D721Med (cell line): ENCODE measurements around the gene XPA.

Experiments used
- DNase-seq: peaks from one replicate; pipeline ENCODE4 v3.0.0; 2011; ENCODE audit warnings: low spot score; ENCODE audit not compliant: insufficient read length
- FAIRE-seq: peaks from 2 replicates; lab custom pipeline; 2011; peaks lifted over from hg19 to GRCh38; lab: Jason Lieb, UNC
- CTCF ChIP-seq: IDR thresholded peaks from 2 replicates; pipeline ENCODE4 v1.5.1; 2012; ENCODE audit warnings: mild to moderate bottlenecking, control low read depth; ENCODE audit not compliant: insufficient read depth; ENCODE audit errors: missing control alignments

Gene XPA

DNA sequence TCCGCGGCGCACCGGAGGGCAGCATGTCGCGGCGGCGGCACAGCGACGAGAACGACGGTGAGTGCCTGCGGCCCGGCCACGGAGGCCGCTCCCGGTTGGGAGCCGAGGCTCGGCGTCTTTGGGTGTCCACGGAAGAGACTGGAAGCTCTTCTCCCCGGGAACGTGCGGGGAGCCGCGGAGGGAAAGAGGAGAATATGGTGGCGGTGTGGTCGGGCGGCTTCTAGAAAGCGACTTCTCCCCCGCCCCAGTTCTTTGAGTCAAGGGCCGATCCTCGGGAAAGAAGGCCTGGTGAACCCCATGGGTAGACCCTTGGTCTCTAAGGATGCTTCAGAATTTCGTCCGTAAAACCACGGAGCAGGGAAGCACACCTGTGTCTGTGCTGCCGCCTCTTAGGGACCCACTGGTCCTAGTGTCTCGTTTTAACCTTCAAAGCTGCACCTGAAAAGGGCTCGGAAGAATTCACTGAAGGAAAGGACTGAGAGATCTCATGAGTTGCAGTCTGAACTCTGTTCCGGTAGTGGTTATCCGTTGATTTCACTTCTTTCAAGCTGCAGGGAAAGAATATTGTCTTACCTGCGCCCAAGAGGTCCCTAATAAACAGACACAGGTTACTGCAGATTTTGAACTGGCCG, 63.2 kb downstream of the XPA start:
- FAIRE-seq (no peak), DNase-seq (no peak)
- no peak for TF ChIP-seq CTCF

DNA sequence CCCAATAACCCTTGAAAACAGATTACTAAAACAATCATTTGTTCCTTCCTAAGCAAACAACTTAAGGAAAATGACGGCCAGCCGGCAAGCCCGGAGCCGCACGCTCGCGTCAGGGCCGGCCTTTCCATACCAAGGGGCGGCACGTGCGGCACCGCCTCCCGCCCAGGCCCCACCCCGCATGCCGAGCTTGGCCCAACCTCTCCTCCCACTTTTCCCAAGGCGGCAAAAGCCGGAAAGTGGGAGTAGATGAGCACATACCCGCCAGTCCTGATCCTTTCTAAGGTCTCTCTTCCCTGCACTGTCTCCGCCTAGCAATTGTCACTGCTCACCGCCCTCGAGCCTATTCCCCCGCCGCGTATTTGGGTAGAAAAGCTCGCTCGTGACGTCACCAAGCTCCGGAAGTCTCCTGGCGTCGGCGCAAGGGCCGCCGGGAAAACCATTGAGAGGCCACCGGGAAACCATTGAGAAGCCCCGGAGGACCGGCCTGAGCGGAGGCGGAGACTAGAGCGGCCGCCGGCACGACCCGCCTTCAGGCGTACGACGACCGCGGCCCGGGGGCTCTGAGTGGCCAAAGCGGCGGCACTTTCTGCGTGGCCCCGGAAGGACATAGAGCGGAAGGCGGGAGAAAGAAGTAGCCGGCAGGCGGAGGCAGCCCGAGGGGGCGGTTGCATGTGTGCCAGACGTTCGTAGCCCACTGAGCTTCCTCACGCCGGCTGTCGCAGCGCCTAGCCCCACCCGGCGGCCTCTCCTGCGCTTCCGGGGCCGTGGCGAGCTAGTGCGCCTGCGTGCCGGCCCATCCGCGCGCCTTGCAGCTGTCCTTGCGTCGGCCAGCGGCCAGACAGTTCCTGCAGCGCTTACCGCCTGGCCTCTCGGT, 63.9 kb downstream of the XPA start, which contains the start of the genes NCBP1 and TSTD2:
NCBP1 (plus strand) TSS at position 837 of the 874 bp plus-strand sequence. CDS start 61 bp downstream, outside the sequence.
TSTD2 (minus strand) TSS at position 384 of the 874 bp plus-strand sequence. CDS start 5,806 bp downstream, outside the sequence.
- FAIRE-seq = no peak

DNA sequence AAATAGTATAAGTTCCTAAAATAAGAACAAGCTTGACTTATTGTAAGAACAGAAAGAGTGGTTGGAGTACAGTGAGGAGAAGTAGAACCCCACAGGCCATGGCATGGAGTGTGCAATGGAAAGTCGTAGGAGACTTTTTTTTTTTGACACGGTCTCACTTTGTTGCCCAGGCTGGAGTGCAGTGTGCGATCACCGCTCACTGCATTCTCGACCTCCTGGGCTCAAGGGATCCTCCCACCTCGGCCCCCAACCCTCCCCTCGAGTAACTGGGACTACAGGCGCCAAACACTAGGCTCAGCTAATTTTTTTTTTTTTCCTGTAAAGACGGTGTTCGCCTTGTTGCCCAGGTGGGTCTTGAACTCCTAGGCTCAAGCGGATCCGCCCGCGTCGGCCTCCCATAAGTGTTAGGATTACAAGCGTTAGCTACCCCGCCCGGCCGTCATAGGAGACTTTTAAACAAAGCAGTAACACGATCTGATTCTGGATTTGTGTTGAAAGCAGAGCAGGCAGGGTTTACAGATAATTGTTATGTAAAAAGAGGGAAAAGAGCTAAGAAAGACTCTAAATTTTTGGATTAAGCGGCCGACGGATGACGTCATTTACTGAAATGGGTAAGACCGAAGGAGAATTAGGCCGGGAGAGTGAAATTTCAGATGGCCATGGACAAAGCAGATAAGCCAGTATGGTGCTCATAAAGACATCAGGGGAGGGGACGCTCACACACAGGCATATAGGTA, 64.7 kb downstream of the XPA start:
- DNase-seq (no peak), FAIRE-seq (no peak)
- no peak for TF ChIP-seq CTCF

More for the DNA sequence above, 63.9 kb downstream of the XPA start, which contains the start of the genes NCBP1 and TSTD2:
- no peak for TF ChIP-seq CTCF
- peak; percentile 40 for DNase-seq

DNA sequence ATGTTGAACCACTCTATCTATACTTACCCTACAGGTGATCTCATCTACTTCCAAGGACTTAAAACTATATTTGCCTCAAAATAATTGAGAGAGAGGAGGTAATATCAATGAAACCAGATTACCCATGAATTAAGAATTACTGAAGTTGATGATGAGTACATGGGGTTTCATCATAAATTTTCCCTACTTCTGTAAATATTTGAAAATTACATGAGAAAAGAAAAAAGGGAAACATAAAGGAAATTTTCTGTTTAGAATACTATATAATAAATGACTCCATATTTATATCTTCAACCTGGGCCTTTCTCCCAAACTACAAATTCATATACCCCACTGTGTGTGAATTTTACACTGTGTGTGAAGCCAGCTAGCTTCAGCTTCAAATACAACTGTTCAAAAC, 66.5 kb downstream of the XPA start:
- no peak for FAIRE-seq
- no peak for DNase-seq
- TF ChIP-seq CTCF = no peak

DNA sequence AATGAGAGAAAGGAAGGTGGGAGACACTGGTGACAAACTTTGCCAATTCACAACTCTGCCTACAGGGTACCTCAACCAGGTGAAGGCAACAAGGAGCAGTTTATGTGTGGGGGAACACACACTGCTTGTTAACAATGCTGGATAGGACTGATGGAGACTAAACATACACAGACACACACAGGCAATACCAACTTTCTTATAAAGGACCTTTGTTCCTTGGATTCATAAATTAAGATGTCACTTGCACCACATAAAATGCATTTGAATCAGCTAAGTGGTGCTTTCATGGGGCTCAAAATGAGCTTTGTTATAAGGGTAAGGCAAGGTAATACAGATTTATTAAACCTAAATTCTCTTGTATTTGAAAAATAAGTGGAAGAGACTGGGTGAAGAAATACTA, 68.0 kb downstream of the XPA start:
- FAIRE-seq (no peak), DNase-seq (no peak)
- no peak for TF ChIP-seq CTCF

DNA sequence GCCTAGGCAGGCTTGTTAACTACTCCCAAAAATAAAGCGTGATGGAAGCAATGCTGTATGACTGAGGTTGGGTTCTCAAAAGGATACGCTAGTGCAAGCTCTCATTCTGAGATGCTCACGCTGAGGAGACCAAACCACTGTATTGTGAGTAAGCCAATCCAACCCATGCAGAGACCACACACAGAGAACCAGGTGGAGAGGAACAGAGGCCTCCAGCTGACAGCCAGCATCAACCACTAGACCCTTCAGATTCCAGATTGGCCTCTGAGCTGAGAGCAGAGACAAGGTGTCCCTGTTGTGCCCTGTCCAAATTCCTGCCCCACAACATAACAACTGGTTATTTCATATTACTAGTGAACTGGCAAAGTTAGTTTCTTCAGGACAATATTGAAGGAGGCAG, 68.5 kb downstream of the XPA start:
- TF ChIP-seq CTCF = no peak
- no peak for FAIRE-seq
- DNase-seq = no peak
